Common myeloid progenitor, CD34-positive (primary cell): ENCODE measurements around the gene TSPYL4.

ENCODE experiments used
- CTCF ChIA-PET: fragments of 350-600 bp; sonication (Branson Sonifier 250); formaldehyde crosslinking; loops from one replicate; lab custom pipeline; 2021; ENCODE audit warnings: antibody characterized with exemption; lab: Charles Lee
- POLR2A ChIA-PET: fragments of 350-600 bp; sonication (Branson Sonifier 250); formaldehyde crosslinking; loops from one replicate; lab custom pipeline; 2021; ENCODE audit warnings: antibody characterized with exemption; lab: Charles Lee
- DNase-seq, 3 donors: peaks; one replicate each; pipeline versions ENCODE4 v3.0.0 to v3.0.0-alpha.2; 2013
- H3K27ac ChIP-seq, 2 experiments: 1 replicate in 1 of 2; 2 replicates in 1 of 2; pipeline ENCODE4 v1.7.0; 2013; ENCODE audit warnings: inconsistent platforms in 2 of 2, low read length in 2 of 2, mild to moderate bottlenecking in 2 of 2, low read depth in 1 of 2, moderate library complexity in 1 of 2; ENCODE audit not compliant: severe bottlenecking in 2 of 2, insufficient read depth in 1 of 2, poor library complexity in 1 of 2
- H3K27me3 ChIP-seq, 5 experiments: replicated peaks in 2 of 5; 1 replicate in 3 of 5; 2 replicates in 2 of 5; pipeline versions ENCODE4 v1.6.1 to v1.7.0; 2013; ENCODE audit warnings: low read length in 4 of 5, mild to moderate bottlenecking in 2 of 5, moderate library complexity in 2 of 5, inconsistent platforms in 1 of 5; ENCODE audit not compliant: insufficient read depth in 5 of 5, control insufficient read depth in 4 of 5
- H3K36me3 ChIP-seq, 4 experiments: 1 replicate in 2 of 4; 2 replicates in 2 of 4; pipeline versions ENCODE4 v1.6.1 to v1.7.0; 2013; ENCODE audit warnings: low read length in 3 of 4, control low read depth in 1 of 4, mild to moderate bottlenecking in 1 of 4; ENCODE audit not compliant: control insufficient read depth in 4 of 4, insufficient read depth in 4 of 4
- H3K4me1 ChIP-seq, 4 experiments: 1 replicate in 3 of 4; 2 replicates in 1 of 4; pipeline versions ENCODE4 v1.6.1 to v1.7.1; 2013; ENCODE audit warnings: low read length in 3 of 4, mild to moderate bottlenecking in 3 of 4, control low read depth in 1 of 4, inconsistent platforms in 1 of 4, moderate library complexity in 1 of 4; ENCODE audit not compliant: control insufficient read depth in 4 of 4, insufficient read depth in 4 of 4; ENCODE audit errors: control extremely low read depth in 1 of 4
- H3K4me3 ChIP-seq, 7 experiments: 1 replicate in 4 of 7; 2 replicates in 3 of 7; pipeline versions ENCODE4 v1.5.1 to v1.7.0; 2013; ENCODE audit warnings: mild to moderate bottlenecking in 7 of 7, low read length in 6 of 7, moderate library complexity in 6 of 7, inconsistent platforms in 2 of 7, low read depth in 2 of 7, control low read depth in 1 of 7; ENCODE audit not compliant: insufficient read depth in 4 of 7, control insufficient read depth in 1 of 7; ENCODE audit errors: extremely low read depth in 1 of 7
- H3K9me3 ChIP-seq, 5 experiments: 1 replicate in 4 of 5; 2 replicates in 1 of 5; pipeline versions ENCODE4 v1.6.1 to v1.7.1; 2013; ENCODE audit warnings: low read length in 4 of 5, mild to moderate bottlenecking in 2 of 5, inconsistent platforms in 1 of 5, low read depth in 1 of 5, moderate library complexity in 1 of 5; ENCODE audit not compliant: control insufficient read depth in 4 of 5, insufficient read depth in 2 of 5; ENCODE audit errors: control extremely low read depth in 1 of 5
- WGBS: methylation state at CpG from one replicate; pipeline ENCODE4 v1.1.5; 2013; ENCODE audit not compliant: insufficient coverage; 5-methylcytosine and 5-hydroxymethylcytosine counted together

TSPYL4 gene

GRCh38 chr6:116208056-116208785 is 45.7 kb downstream of the TSPYL4 start:
- CTCF ChIA-PET = interaction anchor here (1.0 kb wide), 1 partner anchor 9 kb away, joined by 4 read pairs; no protein-coding TSS in a partner anchor
- no peak for DNase-seq
- POLR2A ChIA-PET = interaction anchor here (0.5 kb wide), 1 partner anchor 20 kb away, joined by 3 read pairs; no protein-coding TSS in a partner anchor
- H3K4me1 ChIP-seq = peaks cover 0 to 7% (median under 1%) of the 10 kb centered on the region in 4 experiments
- WGBS = 100% methylated on average over 1 of the region's 4 CpGs
- no peaks in the 10 kb centered on the region for H3K27me3 ChIP-seq
- no peak overlapping the region for H3K4me3 ChIP-seq
- no peaks in the 10 kb centered on the region for H3K9me3 ChIP-seq
- H3K36me3 ChIP-seq = peaks cover 0 to 2% (median 0%) of the 10 kb centered on the region in 4 experiments
- H3K27ac ChIP-seq = no peak overlapping the region

GRCh38 chr6:116206231-116206903 is 47.5 kb downstream of the TSPYL4 start:
- DNase-seq = peak in 2 of 3 donors; percentile 20 to 39
- Histone ChIP-seq H3K27ac (no peak overlapping the region), H3K9me3 (no peaks in the 10 kb centered on the region), H3K36me3 (peaks cover 0 to 2% (median 0%) of the 10 kb centered on the region in 4 experiments), H3K27me3 (no peaks in the 10 kb centered on the region), H3K4me3 (no peak overlapping the region), H3K4me1 (peaks cover 0 to 7% (median under 1%) of the 10 kb centered on the region in 4 experiments)
- WGBS = no CpG with 5 or more reads among the region's 1 CpG
- CTCF ChIA-PET = interaction anchor here (0.7 kb wide), 1 partner anchor 326 kb away, joined by 3 read pairs; no protein-coding TSS in a partner anchor
- POLR2A ChIA-PET = no interaction called here

- DNase-seq = no peak
- no peak overlapping the region for H3K27ac ChIP-seq
- peaks cover 0 to 2% (median 0%) of the 10 kb centered on the region in 4 experiments for H3K36me3 ChIP-seq
- H3K27me3 ChIP-seq = no peaks in the 10 kb centered on the region
- no CpG with 5 or more reads among the region's 2 CpGs for WGBS
- no peaks in the 10 kb centered on the region for H3K9me3 ChIP-seq
- ChIA-PET CTCF (interaction anchor here (0.7 kb wide), 1 partner anchor 10 kb away, joined by 4 read pairs; no protein-coding TSS in a partner anchor), POLR2A (no interaction called here)
- no peak overlapping the region for H3K4me3 ChIP-seq
- peaks cover 0 to 7% (median under 1%) of the 10 kb centered on the region in 4 experiments for H3K4me1 ChIP-seq
Observed at GRCh38 chr6:116205281-116205680, 48.6 kb downstream of the TSPYL4 start.

DNA sequence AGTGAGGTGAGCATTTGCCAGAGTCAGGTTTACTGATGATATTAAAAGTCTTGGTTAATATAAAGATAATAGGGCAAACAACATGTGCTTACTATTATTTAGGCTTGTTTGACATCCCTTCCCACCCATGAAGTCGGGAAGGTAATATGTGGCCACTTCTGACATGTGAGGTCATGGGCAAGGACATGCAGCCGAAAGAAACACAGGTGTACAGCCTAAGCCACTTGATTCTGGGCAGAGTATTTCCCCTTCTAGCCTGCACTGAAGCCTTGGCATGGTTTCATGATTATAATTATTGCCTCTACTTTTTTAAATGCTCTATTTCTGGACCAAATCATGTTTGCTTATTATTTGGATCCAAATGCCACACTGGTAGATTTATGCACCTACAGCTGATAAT is 52.3 kb downstream of the TSPYL4 start:
- Histone ChIP-seq H3K4me1 (peaks cover 0 to 7% (median under 1%) of the 10 kb centered on the region in 4 experiments), H3K27ac (no peak overlapping the region), H3K9me3 (no peaks in the 10 kb centered on the region), H3K4me3 (no peak overlapping the region), H3K36me3 (no peaks in the 10 kb centered on the region), H3K27me3 (no peaks in the 10 kb centered on the region)
- WGBS = 94% methylated on average over 2 of the region's 2 CpGs
- ChIA-PET CTCF (no interaction called here), POLR2A (no interaction called here)
- no peak for DNase-seq

- H3K27me3 ChIP-seq = no peaks in the 10 kb centered on the region
- CTCF ChIA-PET = no interaction called here
- no peaks in the 10 kb centered on the region for H3K36me3 ChIP-seq
- H3K9me3 ChIP-seq = no peaks in the 10 kb centered on the region
- H3K4me1 ChIP-seq = peaks cover 0 to 2% (median 0%) of the 10 kb centered on the region in 4 experiments
- POLR2A ChIA-PET = no interaction called here
- 100% methylated on average over 1 of the region's 3 CpGs for WGBS
- H3K27ac ChIP-seq = no peak overlapping the region
- no peak for DNase-seq
- H3K4me3 ChIP-seq = no peak overlapping the region
Observed at GRCh38 chr6:116200619-116201249, 53.1 kb downstream of the TSPYL4 start.
